Gastrocnemius medialis (tissue), 4 donors: Measurements from ENCODE around the gene PADI3. TPM values are rescaled to one million over a fixed set of nuclear protein-coding genes. Genes with fewer than 3 reads are reported as not detected.

Experiments used
- ATAC-seq, 2 donors: fragments of 150-250 bp; one replicate each; pipeline ENCODE4 v1.9.1; 2016
- DNase-seq, 2 donors: peaks; one replicate each; pipeline ENCODE4 v3.0.0-alpha.2; 2019
- H3K27ac ChIP-seq, 4 donors: fragments of 200-600 bp; sonication (generic); 1 replicate in 1 of 4; 2 replicates in 3 of 4; pipeline ENCODE4 v1.5.1; 2016 to 2018; ENCODE audit warnings: mild to moderate bottlenecking in 2 of 4, moderate library complexity in 1 of 4
- H3K27me3 ChIP-seq, 3 donors: fragments of 200-600 bp; sonication (generic) in 2 of 3; 1 replicate in 1 of 3; 2 replicates in 2 of 3; pipeline versions ENCODE4 v1.5.1 to v1.6.0; 2016 to 2019; ENCODE audit warnings: mild to moderate bottlenecking in 1 of 3, moderate library complexity in 1 of 3
- H3K36me3 ChIP-seq, 2 donors: fragments of 200-600 bp; sonication (generic) in 1 of 2; one replicate each; pipeline ENCODE4 v1.5.1; 2017 to 2018
- H3K4me1 ChIP-seq, 2 donors: fragments of 200-600 bp; sonication (generic) in 1 of 2; one replicate each; pipeline ENCODE4 v1.5.1; 2016 to 2017; ENCODE audit warnings: mild to moderate bottlenecking in 2 of 2
- H3K4me3 ChIP-seq, 4 donors: fragments of 200-600 bp; sonication (generic) in 3 of 4; 1 replicate in 1 of 4; 2 replicates in 3 of 4; pipeline ENCODE4 v1.5.1; 2016 to 2019; ENCODE audit warnings: mild to moderate bottlenecking in 2 of 4
- H3K9me3 ChIP-seq, 3 donors: fragments of 200-600 bp; sonication (generic) in 2 of 3; 1 replicate in 1 of 3; 2 replicates in 2 of 3; pipeline ENCODE4 v1.5.1; 2016 to 2019
- CTCF ChIP-seq, 5 experiments: fragments of 450-650 bp in 3 of 5; fragments of 200-600 bp in 2 of 5; sonication (generic) in 2 of 5; IDR thresholded peaks in 4 of 5; conservative IDR thresholded peaks in 1 of 5; 1 replicate in 4 of 5; 2 replicates in 1 of 5; pipeline ENCODE4 v1.5.1; 2016 to 2019; ENCODE audit warnings: antibody characterized with exemption in 5 of 5, mild to moderate bottlenecking in 3 of 5, moderate library complexity in 3 of 5
- POLR2A ChIP-seq, 2 donors: fragments of 450-650 bp; IDR thresholded peaks; one replicate each; pipeline ENCODE4 v1.6.1; 2017; ENCODE audit warnings: antibody characterized with exemption in 2 of 2, mild to moderate bottlenecking in 2 of 2, moderate library complexity in 2 of 2
- in situ Hi-C, 4 donors: fragments of 200-750 bp; cut with MboI; loops; one replicate each; pipeline versions ENCODE4 v1.15.0 to v1.8.0; 2017; ENCODE audit warnings: low sequenced_read_pairs in 4 of 4
- intact Hi-C: fragments of 100-400 bp; cut with DNase I; formaldehyde crosslinking; loops from one replicate; pipeline ENCODE4 v1.15.1; 2023; ENCODE audit warnings: low total_unique reads
- total RNA-seq, 4 donors: library from RNA; depleted of rRNA; stranded (reverse); fragments of >200 nt; gene quantifications; one replicate each; pipeline versions ENCODE4 v1.1.0 to v1.2.3, GENCODE V29; 2016

The PADI3 gene
- total RNA-seq, 4 donors from 2014 or later: not detected

DNA sequence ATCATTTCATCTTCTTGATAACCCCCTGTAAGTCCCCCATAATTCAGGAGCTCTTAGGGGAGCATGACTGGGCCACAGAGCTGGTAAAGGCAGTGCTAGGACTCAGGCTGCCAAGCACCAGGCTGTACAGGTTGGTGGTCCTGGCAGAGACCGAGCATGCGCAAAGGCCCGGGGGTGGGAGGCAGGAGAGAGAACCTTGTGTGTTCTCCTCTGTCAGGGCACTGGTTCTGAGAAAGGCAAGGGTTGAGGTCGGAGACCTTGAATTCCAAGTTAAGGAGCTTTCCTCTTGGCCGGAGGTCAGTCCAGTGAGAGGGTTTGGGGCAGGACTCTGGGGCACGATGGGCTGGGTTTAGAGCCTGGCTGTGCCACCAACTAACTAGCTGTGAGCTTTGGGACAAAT, 23.2 kb downstream of the PADI3 start:
- intact Hi-C loops: no loop called here
- Histone ChIP-seq H3K27me3 (peaks cover 0 to 11% (median 5%) of the 10 kb centered on the region in 3 donors), H3K4me1 (no peaks in the 10 kb centered on the region), H3K4me3 (no peak overlapping the region), H3K9me3 (no peaks in the 10 kb centered on the region), H3K36me3 (no peaks in the 10 kb centered on the region), H3K27ac (no peak overlapping the region)
- DNase-seq (no peak), ATAC-seq (no peak)
- in situ Hi-C loops: no loop called here
- TF ChIP-seq CTCF (IDR thresholded peaks at IDR 0.05 in 4 of 5, conservative IDR thresholded peaks at IDR 0.05 in 1 of 5): no peak
- no peak for TF ChIP-seq POLR2A (IDR thresholded peaks at IDR 0.05)

- no peak for ATAC-seq
- Histone ChIP-seq H3K4me3 (no peak overlapping the region), H3K36me3 (no peaks in the 10 kb centered on the region), H3K27ac (no peak overlapping the region), H3K27me3 (peaks cover 2 to 11% (median 5%) of the 10 kb centered on the region in 3 donors), H3K9me3 (no peaks in the 10 kb centered on the region), H3K4me1 (no peaks in the 10 kb centered on the region)
- TF ChIP-seq CTCF (IDR thresholded peaks at IDR 0.05 in 4 of 5, conservative IDR thresholded peaks at IDR 0.05 in 1 of 5) (no peak), POLR2A (IDR thresholded peaks at IDR 0.05) (no peak)
- no peak for DNase-seq
- intact Hi-C loops (no loop called here), in situ Hi-C loops (no loop called here)
These were observed 23.7 kb downstream of the PADI3 start for GRCh38 chr1:17272646-17273045.

DNA sequence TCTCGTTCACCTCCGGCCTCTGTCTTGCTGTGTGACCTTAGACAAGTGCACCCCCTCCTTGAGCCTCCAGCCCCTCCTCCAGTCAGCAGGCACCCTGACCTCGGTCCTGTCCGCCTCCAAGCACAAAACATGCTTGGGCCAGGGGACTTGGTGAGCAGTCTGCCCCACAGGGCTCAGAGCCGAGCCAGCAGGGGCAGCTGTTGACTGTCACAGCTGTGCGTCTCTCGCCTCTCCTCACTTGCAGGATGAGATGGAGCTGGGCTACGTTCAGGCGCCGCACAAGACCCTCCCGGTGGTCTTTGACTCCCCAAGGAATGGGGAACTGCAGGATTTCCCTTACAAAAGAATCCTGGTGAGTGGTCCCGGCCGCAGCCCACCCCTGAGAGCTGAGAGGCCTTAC, 24.2 kb downstream of the PADI3 start:
- intact Hi-C loops: no loop called here
- no peak for ATAC-seq

GRCh38 chr1:17274186-17275170, 25.6 kb downstream of the PADI3 start:
- H3K9me3 ChIP-seq: no peaks in the 10 kb centered on the region
- H3K36me3 ChIP-seq: no peaks in the 10 kb centered on the region
- TF ChIP-seq POLR2A (IDR thresholded peaks at IDR 0.05) (no peak), CTCF (IDR thresholded peaks at IDR 0.05 in 4 of 5, conservative IDR thresholded peaks at IDR 0.05 in 1 of 5) (peak in 4 of 5 experiments; percentile 10 to 36 (median 20))
- no peak overlapping the region for H3K27ac ChIP-seq
- no peak overlapping the region for H3K4me3 ChIP-seq
- no peaks in the 10 kb centered on the region for H3K4me1 ChIP-seq
- ATAC-seq (no peak), DNase-seq (no peak)
- intact Hi-C loops (no loop called here), in situ Hi-C loops (no loop called here)
- H3K27me3 ChIP-seq: peaks cover 2 to 11% (median 5%) of the 10 kb centered on the region in 3 donors

More for the DNA sequence above, 24.2 kb downstream of the PADI3 start:
- no peaks in the 10 kb centered on the region for H3K36me3 ChIP-seq
- DNase-seq: no peak
- TF ChIP-seq CTCF (IDR thresholded peaks at IDR 0.05 in 4 of 5, conservative IDR thresholded peaks at IDR 0.05 in 1 of 5) (no peak), POLR2A (IDR thresholded peaks at IDR 0.05) (no peak)
- peaks cover 2 to 11% (median 5%) of the 10 kb centered on the region in 3 donors for H3K27me3 ChIP-seq
- in situ Hi-C loops: no loop called here
- H3K9me3 ChIP-seq: no peaks in the 10 kb centered on the region
- H3K4me3 ChIP-seq: no peak overlapping the region
- H3K27ac ChIP-seq: no peak overlapping the region
- H3K4me1 ChIP-seq: no peaks in the 10 kb centered on the region
